GM12878 (cell line): ENCODE data around the gene SLC5A6. TPM values are rescaled to one million over a fixed set of nuclear protein-coding genes. Genes with fewer than 3 reads are reported as not detected.

Experiments used
- ATAC-seq: fragments of 200-7000 bp; cut with Tn5 transposase; 3 replicates; pipeline ENCODE4 v1.9.1; 2020; ENCODE audit warnings: mild to moderate bottlenecking, moderate library complexity
- BruUV-seq: library from RNA; stranded (reverse); fragments of 400-500 nt; replicated peaks from 2 replicates; lab custom pipeline; 2021; lab: Mats Ljungman, UMichigan
- CTCF ChIA-PET: fragments of 300-600 bp; sonication (Branson Sonifier 250); formaldehyde crosslinking; extraction: SDS; loops from one replicate; lab custom pipeline; 2021; ENCODE audit warnings: inconsistent platforms; lab: Yijun Ruan, JAX
- POLR2A ChIA-PET: fragments of 350-600 bp; formaldehyde crosslinking; extraction: SDS; loops from one replicate; lab custom pipeline; 2021; ENCODE audit warnings: inconsistent platforms; lab: Charles Lee
- RAD21 ChIA-PET: fragments of 300-600 bp; sonication (Branson Sonifier 250); formaldehyde crosslinking; loops from one replicate; lab custom pipeline; 2023; ENCODE audit warnings: antibody characterized with exemption; ENCODE audit not compliant: unreplicated experiment; lab: Charles Lee
- SMC1A ChIA-PET: fragments of 300-600 bp; sonication (Branson Sonifier 250); formaldehyde crosslinking; loops from one replicate; lab custom pipeline; 2023; ENCODE audit not compliant: unreplicated experiment, uncharacterized antibody; lab: Charles Lee
- DNase-seq: peaks from one replicate; pipeline ENCODE4 v3.0.0-alpha.2; 2011; ENCODE audit warnings: low read depth, low spot score
- FAIRE-seq: peaks from 3 replicates; lab custom pipeline; 2011; peaks lifted over from hg19 to GRCh38; lab: Jason Lieb, UNC
- H2AFZ ChIP-seq: 2 replicates; pipeline ENCODE4 v1.6.0; 2011; ENCODE audit warnings: low read depth, low read length, control low read depth; ENCODE audit not compliant: control insufficient read depth
- H3K27ac ChIP-seq: 2 replicates; pipeline ENCODE4 v1.5.1; 2011; ENCODE audit warnings: control low read depth; ENCODE audit not compliant: control insufficient read depth, insufficient read depth
- H3K27me3 ChIP-seq, 2 experiments: replicated peaks in 1 of 2; 2 replicates each; pipeline versions ENCODE4 v1.6.0 to v1.6.1; 2011; ENCODE audit warnings: low read length in 1 of 2; ENCODE audit not compliant: control insufficient read depth in 2 of 2, insufficient read depth in 2 of 2
- H3K36me3 ChIP-seq, 2 experiments: 2 replicates each; pipeline ENCODE4 v1.5.1; 2011; ENCODE audit warnings: low read length in 1 of 2; ENCODE audit not compliant: control insufficient read depth in 2 of 2, insufficient read depth in 2 of 2
- H3K4me1 ChIP-seq: 2 replicates; pipeline ENCODE4 v1.6.1; 2011; ENCODE audit warnings: mild to moderate bottlenecking, low read length, moderate library complexity, mixed read lengths; ENCODE audit not compliant: control insufficient read depth, insufficient read depth
- H3K4me2 ChIP-seq: 2 replicates; pipeline ENCODE4 v1.6.0; 2011; ENCODE audit warnings: control low read depth; ENCODE audit not compliant: control insufficient read depth, insufficient read depth
- H3K4me3 ChIP-seq: fragments of 200-600 bp; sonication (generic); 2 replicates; pipeline ENCODE4 v1.5.1; 2016
- H3K79me2 ChIP-seq: 2 replicates; pipeline ENCODE4 v1.6.0; 2011; ENCODE audit warnings: low read length; ENCODE audit not compliant: control insufficient read depth, insufficient read depth
- H3K9ac ChIP-seq: 2 replicates; pipeline ENCODE4 v1.8.0; 2011; ENCODE audit warnings: low read length, control low read depth, mixed read lengths; ENCODE audit not compliant: control insufficient read depth, insufficient read depth
- H3K9me3 ChIP-seq: replicated peaks from 3 replicates; pipeline ENCODE4 v1.5.1; 2011; ENCODE audit warnings: mild to moderate bottlenecking, low read length; ENCODE audit not compliant: control insufficient read depth, insufficient read depth
- H4K20me1 ChIP-seq: 2 replicates; pipeline ENCODE4 v1.6.0; 2011; ENCODE audit not compliant: control insufficient read depth, insufficient read depth
- EED ChIP-seq: sonication (generic); IDR thresholded peaks from 2 replicates; pipeline ENCODE4 v1.6.1; 2016; ENCODE audit warnings: antibody characterized with exemption, low read depth
- EGR1 ChIP-seq, 2 experiments: IDR thresholded peaks; 1 replicate in 1 of 2; 2 replicates in 1 of 2; pipeline ENCODE4 v1.6.1; 2011 to 2012; ENCODE audit warnings: low read depth in 2 of 2, low read length in 2 of 2, borderline replicate concordance in 1 of 2, mild to moderate bottlenecking in 1 of 2, moderate library complexity in 1 of 2
- HDAC6 ChIP-seq: fragments of 200-600 bp; sonication (generic); IDR thresholded peaks from one replicate; pipeline ENCODE4 v1.8.0; 2017; ENCODE audit warnings: antibody characterized with exemption; ENCODE audit not compliant: unreplicated experiment
- MAX ChIP-seq: IDR thresholded peaks from 2 replicates; pipeline ENCODE4 v1.6.1; 2012; ENCODE audit warnings: low read depth, low read length, improper control_type of control experiment
- NBN ChIP-seq: fragments of 450-650 bp; IDR thresholded peaks from 2 replicates; pipeline ENCODE4 v1.6.1; 2016
- NFYB ChIP-seq: IDR thresholded peaks from 2 replicates; pipeline ENCODE4 v1.6.1; 2011; ENCODE audit warnings: low read depth, mild to moderate bottlenecking, low read length, improper control_type of control experiment, moderate library complexity; ENCODE audit not compliant: insufficient read depth
- NRF1 ChIP-seq: conservative IDR thresholded peaks from 2 replicates; pipeline ENCODE4 v1.6.1; 2011; ENCODE audit warnings: mild to moderate bottlenecking, low read depth, low read length, improper control_type of control experiment
- RCOR1 ChIP-seq: conservative IDR thresholded peaks from 2 replicates; pipeline ENCODE4 v1.6.1; 2012; ENCODE audit warnings: low read depth, low read length, improper control_type of control experiment
- SMAD1 ChIP-seq: fragments of 450-650 bp; IDR thresholded peaks from 2 replicates; pipeline ENCODE4 v1.6.1; 2018; ENCODE audit warnings: mild to moderate bottlenecking, low read depth; ENCODE audit not compliant: partially characterized antibody
- STAT1 ChIP-seq: fragments of 450-650 bp; conservative IDR thresholded peaks from 2 replicates; pipeline ENCODE4 v1.6.1; 2014; ENCODE audit warnings: antibody characterized with exemption, mild to moderate bottlenecking
- TCF7 ChIP-seq: IDR thresholded peaks from 2 replicates; pipeline ENCODE4 v1.6.1; 2014; ENCODE audit warnings: antibody characterized with exemption, borderline replicate concordance
- USF1 ChIP-seq: IDR thresholded peaks from 2 replicates; pipeline ENCODE4 v1.6.1; 2011; ENCODE audit warnings: borderline replicate concordance, low read depth, mild to moderate bottlenecking, moderate library complexity, mixed read lengths, low read length; ENCODE audit not compliant: insufficient read depth; ENCODE audit errors: extremely low read length
- ZSCAN29 ChIP-seq: fragments of 450-650 bp; IDR thresholded peaks from 2 replicates; pipeline ENCODE4 v1.6.1; 2017; ENCODE audit warnings: mild to moderate bottlenecking, moderate library complexity
- WGBS: methylation state at CpG from one replicate; pipeline ENCODE4 v1.1.6; 2016; ENCODE audit warnings: low lambda C conversion rate; ENCODE audit not compliant: insufficient replicate concordance, insufficient coverage; ENCODE audit errors: missing lambda C conversion rate; 5-methylcytosine and 5-hydroxymethylcytosine counted together
- in situ Hi-C: fragments of 300-500 bp; cut with MboI; formaldehyde crosslinking; loops from 9 replicates; pipeline ENCODE4 v1.14.3; 2018; ENCODE audit warnings: mixed read lengths
- intact Hi-C: fragments of 100-400 bp; cut with micrococcal nuclease; formaldehyde crosslinking; loops from one replicate; pipeline ENCODE4 v1.14.2; 2022; ENCODE audit not compliant: unreplicated experiment
- polyA plus RNA-seq, 11 experiments: library from polyadenylated mRNA; depleted of rRNA in 4 of 11; unstranded in 6 of 11; stranded (reverse) in 5 of 11; fragments of >200 nt; fragmentation: Nextera tagmentation in 4 of 11; fragmentation: Illumina TruSeq in 1 of 11; extraction: Ambion mirVana in 4 of 11; extraction: Trizol in 1 of 11; gene quantifications; 1 replicate in 1 of 11; 2 replicates in 10 of 11; pipeline versions ENCODE4 v1.2.1 to v1.2.3, GENCODE V29; 2011 to 2016; ENCODE audit warnings: inconsistent platforms in 2 of 11, missing spikeins in 2 of 11, low read depth in 1 of 11
- total RNA-seq, 4 experiments: library from RNA; depleted of rRNA in 3 of 4; stranded (reverse); fragments of >200 nt in 3 of 4; fragmentation: Illumina TruSeq in 1 of 4; extraction: Trizol in 1 of 4; gene quantifications; 2 replicates each; pipeline versions ENCODE4 v1.2.1 to v1.2.3, GENCODE V29; 2013 to 2021

Gene SLC5A6
- total and polyA plus RNA-seq, 10 of the 15 experiments (the other 5 are each of a cell fraction or from before 2014, with no cell fraction given): 13.1 to 101 (median 55.3) TPM

- Histone ChIP-seq H3K4me1 (no peaks in the 10 kb centered on the region), H2AFZ (no peak overlapping the region), H3K27ac (no peak overlapping the region), H3K4me3 (no peak overlapping the region), H3K79me2 (no peaks in the 10 kb centered on the region), H3K36me3 (no peaks in the 10 kb centered on the region), H3K9me3 (no peaks in the 10 kb centered on the region), H3K9ac (no peak overlapping the region), H3K27me3 (peaks cover 2 to 6% of the 10 kb centered on the region in 2 experiments; a peak in 3 of 4 replicates), H3K4me2 (no peak overlapping the region), H4K20me1 (no peaks in the 10 kb centered on the region)
- BruUV-seq: no TSS peak
- intact Hi-C loops (no loop called here), in situ Hi-C loops (no loop called here)
- TF ChIP-seq TCF7 (no peak), MAX (no peak), HDAC6 (no peak), EED (no peak), NBN (no peak), SMAD1 (no peak), NFYB (no peak), EGR1 (IDR thresholded peaks at IDR 0.05; ENCODE audit: borderline replicate concordance in 1 of 2, low read depth in 2 of 2, low read length in 2 of 2) (no peak), STAT1 (no peak), USF1 (no peak), NRF1 (no peak), ZSCAN29 (no peak), RCOR1 (no peak)
- ChIA-PET SMC1A (interaction anchor here (1.2 to 1.6 kb wide), 2 partner anchors 29 to 51 kb away, joined by 3 to 7 read pairs; no protein-coding TSS in a partner anchor), CTCF (interaction anchor here (0.6 to 5.0 kb wide), 4 partner anchors 24 to 154 kb away, joined by 3 to 58 read pairs (median 8); partner anchors contain the start of gene TRIM54), RAD21 (interaction anchor here (1.5 kb wide), 1 partner anchor 27 kb away, joined by 8 read pairs; no protein-coding TSS in a partner anchor), POLR2A (no interaction called here)
- WGBS: 49% methylated on average over 13 of the region's 13 CpGs
- ATAC-seq (no peak), FAIRE-seq (no peak), DNase-seq (no peak)
Observed at GRCh38 chr2:27251766-27252165, 39.7 kb upstream of the SLC5A6 start.
